ENCODE measurements around the gene RPL32. TPM values are rescaled to one million over a fixed set of nuclear protein-coding genes. Genes with fewer than 3 reads are reported as not detected.

Gene RPL32
- 1,000 to 10,000 TPM; 1,034 to 1,328 (median 1,277) TPM for total RNA-seq
- total RNA-seq (2013), result 2,803 TPM

DNA sequence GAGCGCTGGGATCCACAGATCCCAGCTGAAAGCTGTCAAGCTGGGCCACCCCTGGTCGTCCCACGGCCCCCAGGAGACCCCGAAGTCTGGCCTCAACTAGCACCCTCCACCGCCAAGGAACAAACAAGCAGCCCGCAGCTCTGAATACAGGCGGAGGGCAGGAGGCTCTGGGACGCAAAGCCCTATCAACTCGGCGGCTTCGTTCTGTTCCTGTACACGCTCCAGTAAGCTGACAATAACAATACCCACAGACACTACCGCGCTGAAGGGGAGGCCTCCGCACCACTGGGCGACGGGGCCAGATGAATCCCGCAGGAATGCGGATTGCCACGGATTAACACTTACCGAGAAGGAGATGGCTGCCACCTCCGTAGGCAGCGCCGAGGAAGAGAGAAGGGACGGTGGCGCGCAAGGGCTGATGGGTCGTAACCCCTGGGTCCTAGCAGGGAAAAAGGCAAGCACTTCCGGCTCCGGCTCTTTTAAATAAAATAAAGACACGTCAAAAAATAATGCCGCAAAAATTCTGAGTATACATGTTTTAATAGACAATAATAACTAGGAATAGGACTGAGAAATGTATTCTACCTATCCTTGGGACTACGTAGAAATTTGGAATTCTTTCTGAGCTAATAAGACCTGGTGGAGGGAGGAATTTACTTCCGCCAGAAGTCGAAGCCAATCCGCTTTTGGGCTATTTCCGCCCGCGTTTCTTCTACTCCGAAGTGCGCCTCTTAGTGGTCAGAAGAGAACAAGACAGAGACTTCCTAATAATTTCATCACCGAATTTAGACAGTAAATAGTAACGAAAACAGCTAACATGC is at the start of gene RPL32:
Gene RPL32, minus strand, starts transcription at position 417 of the 821 bp plus-strand sequence. CDS start 1,328 bp downstream, outside the sequence.
- intact Hi-C loops (cut with micrococcal nuclease), result loop anchor here (1.0 to 10.0 kb wide), 4 partner anchors 31 to 1813 kb away; partner anchors contain the start of genes CCDC174 and RAF1
- TF ChIP-seq, protein P1, sequence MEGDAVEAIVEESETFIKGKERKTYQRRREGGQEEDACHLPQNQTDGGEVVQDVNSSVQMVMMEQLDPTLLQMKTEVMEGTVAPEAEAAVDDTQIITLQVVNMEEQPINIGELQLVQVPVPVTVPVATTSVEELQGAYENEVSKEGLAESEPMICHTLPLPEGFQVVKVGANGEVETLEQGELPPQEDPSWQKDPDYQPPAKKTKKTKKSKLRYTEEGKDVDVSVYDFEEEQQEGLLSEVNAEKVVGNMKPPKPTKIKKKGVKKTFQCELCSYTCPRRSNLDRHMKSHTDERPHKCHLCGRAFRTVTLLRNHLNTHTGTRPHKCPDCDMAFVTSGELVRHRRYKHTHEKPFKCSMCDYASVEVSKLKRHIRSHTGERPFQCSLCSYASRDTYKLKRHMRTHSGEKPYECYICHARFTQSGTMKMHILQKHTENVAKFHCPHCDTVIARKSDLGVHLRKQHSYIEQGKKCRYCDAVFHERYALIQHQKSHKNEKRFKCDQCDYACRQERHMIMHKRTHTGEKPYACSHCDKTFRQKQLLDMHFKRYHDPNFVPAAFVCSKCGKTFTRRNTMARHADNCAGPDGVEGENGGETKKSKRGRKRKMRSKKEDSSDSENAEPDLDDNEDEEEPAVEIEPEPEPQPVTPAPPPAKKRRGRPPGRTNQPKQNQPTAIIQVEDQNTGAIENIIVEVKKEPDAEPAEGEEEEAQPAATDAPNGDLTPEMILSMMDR (IDR thresholded peaks at IDR 0.05), result peak; percentile 79
- Histone ChIP-seq H3K27ac (ENCODE audit: low read length) (peak within 1 kb of the TSS; percentile 94), H3K27me3 (ENCODE audit: control insufficient read depth, insufficient read depth, low read length) (no peaks in the 10 kb centered on the region), H3K4me3 (ENCODE audit: low read length) (peak within 1 kb of the TSS; percentile 89), H3K4me1 (ENCODE audit: control insufficient read depth, insufficient read depth, low read length) (peaks cover 27% of the 10 kb centered on the region), H3K9me3 (ENCODE audit: control insufficient read depth, insufficient read depth, low read length) (no peaks in the 10 kb centered on the region), H3K36me3 (ENCODE audit: control insufficient read depth, insufficient read depth, low read length) (peaks cover 31% of the 10 kb centered on the region)
- H3K27ac Mint-ChIP-seq, result peak within 1 kb of the TSS; percentile 97 to 99
- H3K9me3 Mint-ChIP-seq, result no peaks in the 10 kb centered on the region
- ATAC-seq, result peak; percentile 93 to 96 (median 93)
- H3K36me3 Mint-ChIP-seq, result peaks cover 21% of the 10 kb centered on the region
- no peaks in the 10 kb centered on the region for H3K27me3 Mint-ChIP-seq (ENCODE audit: low read depth in 2 of 2)
- H3K4me1 Mint-ChIP-seq, result peaks cover 49 to 53% of the 10 kb centered on the region in 2 donors
- WGBS (ENCODE audit: insufficient coverage), result under 1% methylated on average over 38 of the region's 43 CpGs
- DNase-seq, result peak; percentile 80 to 97
- H3K4me3 Mint-ChIP-seq, result peak within 1 kb of the TSS; percentile 94

DNA sequence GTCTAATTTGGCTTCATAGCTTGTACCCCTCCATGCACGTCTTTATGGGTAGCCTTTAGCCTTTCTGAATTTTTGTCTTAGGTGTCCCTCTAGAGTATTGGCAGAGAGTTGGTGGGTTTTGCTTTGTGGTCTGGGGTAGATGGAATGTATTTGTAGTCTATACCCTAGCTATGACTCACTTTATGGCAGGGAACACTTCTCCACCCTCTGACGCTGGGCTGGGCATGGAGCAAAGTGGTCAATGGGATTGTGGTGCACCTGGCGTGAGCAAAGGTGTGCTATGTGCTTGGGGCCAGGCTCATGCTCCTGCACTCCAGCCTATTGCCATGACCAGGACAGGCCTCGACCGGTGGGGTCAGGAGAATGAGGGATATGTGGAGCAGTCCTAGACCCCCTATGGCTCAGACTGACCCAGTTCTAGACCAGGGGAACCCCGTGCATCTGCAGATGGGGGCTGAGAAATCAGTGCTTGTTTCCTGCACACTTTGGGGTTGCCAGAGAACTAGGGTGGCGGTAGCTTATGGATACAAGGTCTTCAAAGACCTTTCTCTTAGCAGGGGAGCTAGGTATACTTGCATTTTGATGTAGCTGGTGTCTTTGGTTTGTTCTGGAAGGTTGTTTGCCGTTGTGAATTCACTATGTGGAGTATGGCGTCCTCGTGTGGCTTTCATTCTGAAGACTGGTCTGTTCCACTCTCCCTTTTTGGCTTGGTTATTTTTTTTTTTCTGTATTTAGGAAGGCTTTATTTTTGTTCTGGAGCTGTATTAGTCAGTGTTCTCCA is 49.4 kb upstream of the RPL32 start:
- H3K4me3 ChIP-seq (ENCODE audit: low read length), result no peak overlapping the region
- intact Hi-C loops (cut with micrococcal nuclease), result loop anchor here (5.0 to 10.0 kb wide), 2 partner anchors 103 to 756 kb away; no protein-coding TSS in a partner anchor
- Mint-ChIP-seq H3K4me1 (peaks cover 27 to 28% of the 10 kb centered on the region in 2 donors), H3K36me3 (no peaks in the 10 kb centered on the region), H3K9me3 (no peaks in the 10 kb centered on the region), H3K4me3 (no peak overlapping the region), H3K27ac (no peak overlapping the region), H3K27me3 (ENCODE audit: low read depth in 2 of 2) (peaks cover 35 to 36% of the 10 kb centered on the region in 2 donors)
- peaks cover 19% of the 10 kb centered on the region for H3K4me1 ChIP-seq (ENCODE audit: control insufficient read depth, insufficient read depth, low read length)
- H3K36me3 ChIP-seq (ENCODE audit: control insufficient read depth, insufficient read depth, low read length), result no peaks in the 10 kb centered on the region
- H3K9me3 ChIP-seq (ENCODE audit: control insufficient read depth, insufficient read depth, low read length), result no peaks in the 10 kb centered on the region
- DNase-seq (no peak), ATAC-seq (no peak)
- TF ChIP-seq, protein P1 (IDR thresholded peaks at IDR 0.05), result no peak
- H3K27ac ChIP-seq (ENCODE audit: low read length), result no peak overlapping the region
- peaks cover 8% of the 10 kb centered on the region for H3K27me3 ChIP-seq (ENCODE audit: control insufficient read depth, insufficient read depth, low read length)
- WGBS (ENCODE audit: insufficient coverage), result 89% methylated on average over 10 of the region's 10 CpGs

DNA sequence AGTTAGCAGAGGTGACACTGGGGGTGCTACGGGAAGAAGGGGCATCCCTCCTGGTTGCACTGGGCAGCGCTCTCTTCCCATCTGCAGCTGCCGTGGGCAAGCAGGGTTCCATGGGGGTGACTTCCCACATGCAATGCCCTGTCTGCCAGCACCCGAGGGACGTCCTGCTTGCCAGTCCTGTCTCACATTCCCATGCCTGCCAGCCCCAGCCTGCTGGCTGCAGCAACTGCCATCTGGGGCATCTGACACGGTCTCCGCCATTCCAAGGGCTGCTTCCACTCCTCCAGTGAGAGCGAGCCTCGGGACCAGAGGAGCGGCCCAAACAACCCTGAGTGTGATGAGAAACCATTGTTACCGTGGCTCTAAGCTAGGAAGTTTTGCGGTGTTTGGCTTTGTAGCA is 45.4 kb upstream of the RPL32 start:
- Mint-ChIP-seq H3K27ac (no peak overlapping the region), H3K4me3 (no peak overlapping the region), H3K4me1 (peaks cover 14% of the 10 kb centered on the region in 2 donors), H3K36me3 (no peaks in the 10 kb centered on the region), H3K27me3 (ENCODE audit: low read depth in 2 of 2) (peaks cover 43 to 46% of the 10 kb centered on the region in 2 donors), H3K9me3 (no peaks in the 10 kb centered on the region)
- Histone ChIP-seq H3K36me3 (ENCODE audit: control insufficient read depth, insufficient read depth, low read length) (no peaks in the 10 kb centered on the region), H3K9me3 (ENCODE audit: control insufficient read depth, insufficient read depth, low read length) (no peaks in the 10 kb centered on the region), H3K27ac (ENCODE audit: low read length) (no peak overlapping the region), H3K4me1 (ENCODE audit: control insufficient read depth, insufficient read depth, low read length) (peaks cover 18% of the 10 kb centered on the region), H3K4me3 (ENCODE audit: low read length) (no peak overlapping the region), H3K27me3 (ENCODE audit: control insufficient read depth, insufficient read depth, low read length) (peaks cover 8% of the 10 kb centered on the region)
- TF ChIP-seq, protein P1 (IDR thresholded peaks at IDR 0.05), result no peak
- no peak for DNase-seq
- ATAC-seq, result no peak
- intact Hi-C loops (cut with micrococcal nuclease), result no loop called here
- 94% methylated on average over 12 of the region's 12 CpGs for WGBS (ENCODE audit: insufficient coverage)
